SJCRH30 (cell line): ENCODE data around the gene FAM120AOS. TPM values are rescaled to one million over a fixed set of nuclear protein-coding genes. Genes with fewer than 3 reads are reported as not detected.

Experiments used
- DNase-seq, 2 experiments: peaks; one replicate each; pipeline ENCODE4 v3.0.0-alpha.2; 2015 to 2020
- H3K27ac ChIP-seq: fragments of 250-450 bp; sonication (Bioruptor Pico); 2 replicates; pipeline ENCODE4 v1.5.1; 2020; ENCODE audit warnings: mild to moderate bottlenecking, moderate library complexity
- H3K27me3 ChIP-seq: fragments of 250-450 bp; sonication (Bioruptor Pico); 2 replicates; pipeline ENCODE4 v1.5.1; 2020; ENCODE audit warnings: mild to moderate bottlenecking, moderate library complexity
- H3K36me3 ChIP-seq: fragments of 250-450 bp; sonication (Bioruptor Pico); 2 replicates; pipeline ENCODE4 v1.5.1; 2020; ENCODE audit warnings: mild to moderate bottlenecking, moderate library complexity
- H3K4me1 ChIP-seq: fragments of 250-450 bp; sonication (Bioruptor Pico); 2 replicates; pipeline ENCODE4 v1.5.1; 2020; ENCODE audit warnings: mild to moderate bottlenecking, moderate library complexity
- H3K4me3 ChIP-seq: fragments of 250-450 bp; sonication (Bioruptor Pico); 2 replicates; pipeline ENCODE4 v1.5.1; 2020; ENCODE audit warnings: mild to moderate bottlenecking, moderate library complexity
- H3K9me3 ChIP-seq: fragments of 250-450 bp; sonication (Bioruptor Pico); replicated peaks from 2 replicates; pipeline ENCODE4 v1.5.1; 2020; ENCODE audit warnings: mild to moderate bottlenecking, moderate library complexity
- total RNA-seq: library from RNA; depleted of rRNA; stranded (reverse); fragments of >200 nt; shearing (Covaris generic); gene quantifications from 2 replicates; pipeline ENCODE4 v1.2.3, GENCODE V29; 2014; rRNA removed

The FAM120AOS gene
- total RNA-seq, 1 experiment from 2014 or later: 41.7 TPM

DNA sequence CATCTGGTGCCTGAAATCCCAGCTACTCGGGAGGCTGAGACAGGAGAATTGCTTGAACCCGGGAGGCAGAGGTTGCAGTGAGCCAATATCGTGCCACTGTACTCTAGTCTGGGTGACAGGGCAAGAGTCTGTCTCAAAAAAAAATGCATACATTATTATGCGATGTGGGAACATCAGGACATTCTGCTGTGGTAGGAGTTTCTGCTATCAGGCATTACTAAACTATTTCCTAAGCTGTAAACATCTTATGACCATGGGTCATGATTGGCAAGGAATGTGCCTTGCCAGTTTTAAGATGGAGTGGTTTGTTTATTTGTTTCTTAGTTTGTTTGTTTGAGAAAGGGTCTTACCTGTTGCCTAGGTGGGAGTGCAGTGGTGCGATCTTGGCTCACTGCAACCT lies 47.0 kb downstream of the FAM120AOS start:
- Histone ChIP-seq H3K27ac (no peak overlapping the region), H3K4me3 (no peak overlapping the region), H3K4me1 (no peaks in the 10 kb centered on the region), H3K9me3 (no peaks in the 10 kb centered on the region), H3K27me3 (no peaks in the 10 kb centered on the region), H3K36me3 (no peaks in the 10 kb centered on the region)
- DNase-seq: no peak

DNA sequence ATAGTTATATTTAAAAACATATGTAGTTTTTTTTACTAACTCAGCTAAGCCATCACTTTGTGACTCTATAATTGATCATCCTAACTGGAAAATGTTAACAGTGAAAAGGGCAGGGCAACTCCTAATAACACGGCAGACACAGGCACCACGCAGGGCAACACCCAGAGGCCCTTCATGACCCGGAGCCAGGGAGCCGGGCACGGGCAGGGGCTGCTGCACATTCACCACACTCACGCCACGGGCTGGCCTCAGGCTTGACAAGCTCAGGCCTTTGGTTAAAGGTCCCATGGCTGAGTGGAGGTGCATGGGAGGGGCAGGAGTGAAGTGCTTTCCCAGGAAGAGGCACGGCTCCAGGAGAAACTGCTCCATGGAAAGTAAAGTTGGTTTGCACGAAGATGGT lies 54.9 kb downstream of the FAM120AOS start:
- Histone ChIP-seq H3K4me1 (no peaks in the 10 kb centered on the region), H3K36me3 (no peaks in the 10 kb centered on the region), H3K4me3 (no peak overlapping the region), H3K9me3 (no peaks in the 10 kb centered on the region), H3K27ac (no peak overlapping the region), H3K27me3 (no peaks in the 10 kb centered on the region)
- DNase-seq: no peak

DNA sequence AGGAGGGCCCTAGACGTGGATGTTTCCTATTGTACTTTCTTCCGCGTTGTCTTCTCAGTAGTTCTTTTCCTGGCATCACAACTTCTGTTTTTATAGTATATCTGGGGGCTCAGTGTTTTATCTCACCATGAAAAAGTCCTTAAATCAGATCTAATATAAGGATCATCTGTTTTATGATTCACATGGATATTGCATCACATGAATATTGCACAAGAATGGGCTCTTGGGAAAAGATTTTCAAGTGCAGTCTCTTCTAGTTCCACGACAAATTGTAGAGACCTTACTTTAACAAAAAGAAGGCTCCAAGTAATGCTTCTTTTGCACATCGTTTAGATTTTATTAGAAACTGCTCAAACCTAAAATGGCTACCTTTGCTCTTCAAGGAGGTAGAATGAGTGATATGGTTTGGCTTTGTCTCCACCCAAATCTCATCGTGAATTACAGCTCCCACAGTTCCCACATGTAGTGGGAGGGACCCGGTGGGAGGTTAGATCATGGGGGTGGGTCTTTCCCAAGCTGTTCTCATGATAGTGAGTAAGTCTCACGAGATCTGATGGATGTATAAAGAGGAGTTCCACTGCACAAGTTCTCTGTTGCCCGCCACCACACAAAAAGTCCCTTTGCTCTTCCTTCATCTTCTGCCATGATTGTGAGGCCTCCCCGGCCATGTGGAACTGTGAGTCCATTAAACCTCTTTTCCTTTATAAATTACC lies 55.6 kb downstream of the FAM120AOS start:
- no peak overlapping the region for H3K4me3 ChIP-seq
- H3K4me1 ChIP-seq: no peaks in the 10 kb centered on the region
- no peaks in the 10 kb centered on the region for H3K9me3 ChIP-seq
- no peaks in the 10 kb centered on the region for H3K27me3 ChIP-seq
- no peak for DNase-seq
- no peak overlapping the region for H3K27ac ChIP-seq
- no peaks in the 10 kb centered on the region for H3K36me3 ChIP-seq

Other genes starting within 250 kb of the FAM120AOS start
- 80.2 and 85.7 TPM in 2 replicates for gene FAM120A, start 1.9 kb downstream of the FAM120AOS start, total RNA-seq
- gene PHF2, start 123.0 kb upstream of the FAM120AOS start, total RNA-seq: 31.1 and 32.2 TPM in 2 replicates